GM21390 (cell line): Measurements from ENCODE around the gene ZNF32.
"Not testable (repeated sequence)": the region's sequence is repeated elsewhere in the genome, so short reads cannot be mapped to it uniquely, and the experiment has no call there.

Source experiments
- ATAC-seq: cut with Tn5 transposase; IDR thresholded peaks from one replicate; pipeline ENCODE4 v1.9.1; 2021; ENCODE audit not compliant: unreplicated experiment

Gene ZNF32

DNA sequence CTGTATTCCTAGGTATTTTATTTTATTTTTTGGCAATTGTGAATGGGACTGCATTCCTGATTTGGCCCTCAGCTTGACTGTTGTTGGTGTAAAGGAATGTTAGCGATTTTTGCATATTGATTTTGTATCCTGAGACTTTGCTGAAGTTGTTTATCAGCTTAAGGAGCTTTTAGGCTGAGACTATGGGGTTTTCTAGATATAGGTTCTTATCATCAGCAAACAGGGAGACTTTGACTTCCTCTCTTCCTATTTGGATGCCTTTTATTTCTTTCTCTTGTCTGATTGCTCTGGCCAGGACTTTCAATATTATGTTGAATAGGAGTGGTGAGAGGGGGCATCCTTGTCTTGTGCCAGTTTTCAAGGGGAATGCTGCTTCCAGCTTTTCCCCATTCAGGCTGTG, 12.9 kb downstream of the ZNF32 start:
- not testable (repeated sequence) for ATAC-seq

GRCh38 chr10:43628956-43629355, 19.7 kb downstream of the ZNF32 start:
- ATAC-seq, result no peak

DNA sequence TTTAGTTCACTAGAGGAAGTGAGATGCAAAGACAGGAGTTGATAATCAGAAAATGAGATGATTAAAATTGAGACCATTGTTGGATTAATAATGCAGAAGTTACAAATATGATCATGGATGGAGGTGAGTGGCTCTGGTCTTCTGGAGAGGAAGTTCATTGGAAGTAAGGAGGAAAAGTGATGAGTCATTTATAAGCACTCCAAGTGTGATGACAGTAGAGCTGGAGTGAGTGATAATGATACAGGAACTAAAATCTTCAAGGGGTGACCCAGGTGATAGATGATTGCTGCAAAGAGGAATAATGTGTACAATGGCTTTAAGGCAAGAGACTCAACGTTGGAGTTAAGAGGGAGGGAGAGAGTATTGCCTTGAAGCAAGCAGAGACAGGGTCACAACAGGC, 20.7 kb downstream of the ZNF32 start:
- no peak for ATAC-seq

DNA sequence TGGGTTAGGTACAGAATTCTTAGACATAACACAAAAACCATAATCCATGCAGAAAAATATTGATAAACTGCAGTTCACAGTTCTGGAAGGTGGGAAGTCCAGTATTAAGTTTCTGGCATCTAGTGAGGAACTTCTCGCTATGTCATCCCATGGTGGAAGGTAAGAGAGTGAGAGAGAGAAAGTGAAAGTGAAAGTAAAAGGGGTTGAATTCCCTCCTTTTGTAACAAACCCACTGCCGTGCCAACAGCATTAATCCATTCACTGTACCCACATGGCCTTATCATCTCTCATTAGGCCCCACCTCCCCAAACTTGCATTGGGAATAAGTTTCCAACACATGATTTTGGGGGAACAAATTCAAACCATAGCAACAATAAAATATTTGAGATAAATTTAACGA, 25.3 kb downstream of the ZNF32 start:
- ATAC-seq, result no peak

DNA sequence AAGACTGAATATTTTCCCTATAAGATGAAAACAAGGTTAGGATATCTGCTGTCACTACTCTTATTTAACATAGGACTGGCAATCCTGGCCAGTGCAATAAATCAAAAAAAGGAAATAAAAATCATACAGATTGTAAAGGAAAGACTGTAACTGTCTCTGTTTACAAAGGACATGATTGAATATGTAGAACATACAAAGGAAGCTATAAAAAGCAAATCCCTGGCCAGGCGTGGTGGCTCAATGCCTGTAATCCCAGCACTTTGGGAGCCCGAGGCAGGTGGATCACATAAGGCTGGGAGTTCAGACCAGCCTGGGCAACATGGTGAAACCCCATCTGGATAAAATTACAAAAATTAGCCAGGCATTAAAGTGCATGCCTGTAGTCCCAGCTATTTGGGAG, 26.6 kb downstream of the ZNF32 start:
- no peak for ATAC-seq

GRCh38 chr10:43619368-43619767, 29.3 kb downstream of the ZNF32 start:
- ATAC-seq, result no peak

GRCh38 chr10:43616697-43617370, 31.8 kb downstream of the ZNF32 start:
- ATAC-seq, result no peak

DNA sequence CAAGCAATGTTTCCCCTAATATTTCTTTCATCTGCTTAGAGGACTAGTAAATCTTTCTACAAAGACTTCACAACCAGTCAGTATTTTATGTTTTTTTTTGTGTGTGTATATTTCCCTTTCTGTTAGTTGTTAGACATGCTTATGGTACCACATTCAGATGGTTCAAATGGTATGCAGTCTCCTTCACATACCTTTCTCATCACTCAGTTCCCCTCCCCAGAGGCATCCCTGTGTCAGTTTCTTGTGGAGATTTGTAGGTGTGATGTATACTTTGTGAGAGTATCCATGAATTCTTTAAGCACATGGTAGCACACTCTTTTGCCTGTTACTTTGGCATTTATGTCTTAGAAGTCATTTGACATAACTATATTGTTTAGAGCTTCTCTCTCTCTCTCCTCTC, 38.0 kb downstream of the ZNF32 start:
- ATAC-seq, result no peak

GRCh38 chr10:43607199-43607573, 41.5 kb downstream of the ZNF32 start:
- no peak for ATAC-seq

- peak; percentile 99 for ATAC-seq
These were observed 42.1 kb downstream of the ZNF32 start, which contains the start of gene ZNF485 for GRCh38 chr10:43606323-43607198. TSS of gene ZNF485 (plus strand) at chr10:43606438. CDS start at chr10:43607051, 613 bp downstream.

GRCh38 chr10:43605850-43606322, 42.8 kb downstream of the ZNF32 start:
- ATAC-seq, result peak; percentile 16

- ATAC-seq, result not testable (repeated sequence)
These were observed 47.1 kb downstream of the ZNF32 start for GRCh38 chr10:43601576-43601975.

GRCh38 chr10:43599333-43599732, 49.3 kb downstream of the ZNF32 start:
- ATAC-seq, result no peak

DNA sequence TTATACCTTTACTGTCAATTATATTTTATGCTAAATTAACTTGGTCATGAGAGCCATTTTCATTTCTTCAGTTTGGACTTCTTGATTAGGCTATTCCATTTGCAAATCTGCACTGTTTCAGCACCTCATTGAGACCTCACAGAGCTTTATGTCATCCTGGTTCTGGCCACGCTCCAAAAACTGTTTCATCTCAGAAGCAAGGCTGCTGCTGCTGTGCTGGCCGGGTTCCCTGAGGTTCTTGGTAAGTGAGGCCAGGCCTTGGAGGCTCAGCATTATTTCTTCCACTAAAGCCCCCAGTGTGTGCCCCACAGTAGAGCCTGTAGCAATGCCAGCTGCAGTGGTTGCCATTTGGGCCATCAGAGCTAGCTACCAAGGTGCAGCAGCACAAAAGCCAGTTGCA, 50.2 kb downstream of the ZNF32 start:
- no peak for ATAC-seq

- ATAC-seq, result no peak
These were observed 52.1 kb downstream of the ZNF32 start for GRCh38 chr10:43596546-43596945.

DNA sequence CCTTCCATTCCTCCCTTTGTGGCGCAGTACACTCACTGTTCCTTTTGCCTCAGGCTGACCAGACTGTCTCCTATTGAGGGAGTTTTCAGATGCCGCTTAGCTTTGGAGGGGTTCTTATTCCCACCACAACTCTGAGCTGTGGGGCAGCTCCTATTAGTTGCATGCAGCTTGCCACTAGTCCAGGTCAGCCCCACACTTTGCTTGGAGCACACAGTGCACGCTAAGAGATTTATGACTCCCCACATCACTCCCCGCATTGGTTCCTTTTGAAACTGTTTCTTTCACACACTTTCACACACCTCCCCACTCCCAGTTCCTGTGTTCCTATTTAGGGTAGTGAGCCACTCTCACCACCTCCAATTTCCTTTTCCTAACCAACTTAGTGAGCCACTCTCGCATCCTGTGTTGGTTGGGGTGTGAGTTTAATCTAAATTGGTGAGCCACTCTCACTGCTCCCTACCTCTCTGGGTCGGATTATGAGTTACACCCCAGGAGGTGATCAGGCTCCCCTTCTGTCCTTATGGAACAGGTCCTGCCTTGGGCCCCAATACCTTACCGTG, 52.9 kb downstream of the ZNF32 start:
- peak; percentile 65 for ATAC-seq

DNA sequence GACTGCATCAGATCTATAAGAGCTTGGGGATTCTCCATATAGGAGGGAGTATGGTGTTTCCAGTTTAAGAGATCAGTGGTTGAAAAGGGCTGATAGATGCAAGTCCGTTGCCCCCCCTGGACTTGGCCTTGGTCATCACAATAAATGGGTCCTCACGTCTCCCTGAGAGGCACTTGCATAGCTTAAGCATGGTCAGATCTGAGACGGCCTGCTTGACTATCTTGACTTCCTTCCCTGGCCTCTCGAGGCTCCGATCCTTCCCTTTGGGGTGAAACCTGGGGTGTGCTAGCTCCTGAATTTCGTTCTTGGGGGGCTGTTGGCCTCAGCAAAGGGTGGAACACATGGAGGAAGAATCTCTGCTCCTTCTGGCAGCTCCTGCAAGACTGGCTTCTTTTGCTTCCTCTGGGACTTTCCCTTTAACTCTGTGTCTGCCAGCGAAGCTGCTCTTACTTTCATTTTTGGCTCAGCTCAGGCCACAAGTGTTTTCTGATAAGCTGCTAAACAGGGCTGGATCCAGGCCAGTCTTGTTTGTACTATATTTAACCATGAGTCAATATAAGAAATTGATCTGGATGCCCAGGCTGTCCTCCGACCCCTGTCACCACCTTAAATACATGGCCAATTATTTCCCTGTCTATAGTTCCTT, 53.6 kb downstream of the ZNF32 start:
- peak; percentile 91 for ATAC-seq
